Parathyroid adenoma (tissue), 2 donors: ENCODE data around the gene CTAG1A.
"Not testable (repeated sequence)": the region's sequence is repeated elsewhere in the genome, so short reads cannot be mapped to it uniquely, and the experiment has no call there.

ENCODE experiments used
- H2AFZ ChIP-seq: fragments of 300-600 bp; sonication (generic); one replicate; pipeline ENCODE4 v1.7.0; 2017; ENCODE audit warnings: antibody characterized with exemption, mild to moderate bottlenecking
- H3K27ac ChIP-seq: fragments of 300-600 bp; sonication (generic); one replicate; pipeline ENCODE4 v1.7.0; 2017
- H3K27me3 ChIP-seq: fragments of 300-600 bp; sonication (generic); one replicate; pipeline ENCODE4 v1.7.0; 2017; ENCODE audit warnings: low read length; ENCODE audit not compliant: control insufficient read depth, insufficient read depth
- H3K36me3 ChIP-seq: fragments of 300-600 bp; sonication (generic); one replicate; pipeline ENCODE4 v1.7.0; 2017; ENCODE audit warnings: low read length; ENCODE audit not compliant: control insufficient read depth, insufficient read depth
- H3K4me1 ChIP-seq: fragments of 300-600 bp; sonication (generic); one replicate; pipeline ENCODE4 v1.7.0; 2017; ENCODE audit warnings: control low read depth
- H3K4me2 ChIP-seq: fragments of 300-600 bp; sonication (generic); one replicate; pipeline ENCODE4 v1.7.0; 2017; ENCODE audit warnings: low read length
- H3K4me3 ChIP-seq: fragments of 300-600 bp; sonication (generic); one replicate; pipeline ENCODE4 v1.7.0; 2017; ENCODE audit warnings: low read depth, low read length
- H3K79me2 ChIP-seq: fragments of 300-600 bp; sonication (generic); one replicate; pipeline ENCODE4 v1.7.0; 2017; ENCODE audit warnings: control low read depth
- H3K9ac ChIP-seq: fragments of 300-600 bp; sonication (generic); one replicate; pipeline ENCODE4 v1.7.0; 2017; ENCODE audit warnings: mild to moderate bottlenecking
- H3K9me3 ChIP-seq: fragments of 300-600 bp; sonication (generic); one replicate; pipeline ENCODE4 v1.7.0; 2017; ENCODE audit warnings: low read length; ENCODE audit not compliant: control insufficient read depth
- CTCF ChIP-seq: fragments of 300-600 bp; sonication (generic); IDR thresholded peaks from one replicate; pipeline ENCODE4 v1.7.0; 2017; ENCODE audit warnings: antibody characterized with exemption, mild to moderate bottlenecking
- donor health status: primary hyperparathyroidism.

CTAG1A gene

GRCh38 chrX:154547245-154548027, 37.5 kb upstream of the CTAG1A start, which contains the start of gene IKBKG:
Gene IKBKG (plus strand): TSS chrX:154547620. CDS start chrX:154552003, 4,383 bp downstream.
- TF ChIP-seq CTCF, result no peak
- Histone ChIP-seq H3K27me3 (no peaks in the 10 kb centered on the region), H3K79me2 (peaks cover 18% of the 10 kb centered on the region), H2AFZ (peak within 1 kb of the TSS; percentile 79), H3K36me3 (no peaks in the 10 kb centered on the region), H3K9me3 (no peaks in the 10 kb centered on the region), H3K27ac (peak within 1 kb of the TSS; percentile 89), H3K4me2 (peak within 1 kb of the TSS; percentile 77), H3K4me1 (no peaks in the 10 kb centered on the region), H3K4me3 (peak within 1 kb of the TSS; percentile 89), H3K9ac (peak within 1 kb of the TSS; percentile 61)

GRCh38 chrX:154548028-154548316, 37.0 kb upstream of the CTAG1A start:
- Histone ChIP-seq H3K4me3 (peak overlapping the region; percentile 89), H3K9me3 (no peaks in the 10 kb centered on the region), H3K4me1 (no peaks in the 10 kb centered on the region), H3K27ac (peak overlapping the region; percentile 89), H3K79me2 (peaks cover 18% of the 10 kb centered on the region), H3K9ac (no peak overlapping the region), H3K27me3 (no peaks in the 10 kb centered on the region), H3K4me2 (peak overlapping the region; percentile 77), H2AFZ (peak overlapping the region; percentile 79), H3K36me3 (no peaks in the 10 kb centered on the region)
- no peak for TF ChIP-seq CTCF

GRCh38 chrX:154549766-154550165, 35.2 kb upstream of the CTAG1A start:
- Histone ChIP-seq H3K4me3 (no peak overlapping the region), H2AFZ (no peak overlapping the region), H3K9ac (no peak overlapping the region), H3K79me2 (peaks cover 25% of the 10 kb centered on the region), H3K4me2 (no peak overlapping the region), H3K27me3 (no peaks in the 10 kb centered on the region), H3K9me3 (no peaks in the 10 kb centered on the region), H3K27ac (no peak overlapping the region), H3K4me1 (no peaks in the 10 kb centered on the region), H3K36me3 (no peaks in the 10 kb centered on the region)
- TF ChIP-seq CTCF, result no peak

- not testable (repeated sequence) for H3K36me3 ChIP-seq, H3K4me1 ChIP-seq, H3K4me3 ChIP-seq, H3K27me3 ChIP-seq, H3K27ac ChIP-seq, H2AFZ ChIP-seq, H3K9ac ChIP-seq, H3K4me2 ChIP-seq, H3K9me3 ChIP-seq
- peaks cover 28% of the 10 kb centered on the region for H3K79me2 ChIP-seq
Measured at GRCh38 chrX:154552112-154552806, 32.7 kb upstream of the CTAG1A start.

GRCh38 chrX:154558060-154558690, 26.8 kb upstream of the CTAG1A start:
- H2AFZ ChIP-seq, H3K4me2 ChIP-seq: not testable (repeated sequence)

GRCh38 chrX:154558896-154559295, 26.0 kb upstream of the CTAG1A start:
- H3K9ac ChIP-seq, H3K79me2 ChIP-seq, H3K27me3 ChIP-seq, H3K4me3 ChIP-seq, H3K4me1 ChIP-seq, H2AFZ ChIP-seq, H3K27ac ChIP-seq, H3K9me3 ChIP-seq, H3K36me3 ChIP-seq, H3K4me2 ChIP-seq: not testable (repeated sequence)

More at GRCh38 chrX:154558060-154558690, 26.8 kb upstream of the CTAG1A start:
- not testable (repeated sequence) for H3K9ac ChIP-seq, H3K27me3 ChIP-seq, H3K9me3 ChIP-seq, H3K4me3 ChIP-seq, H3K4me1 ChIP-seq, H3K27ac ChIP-seq, H3K79me2 ChIP-seq, H3K36me3 ChIP-seq

GRCh38 chrX:154560326-154560725, 24.6 kb upstream of the CTAG1A start:
- H3K9ac ChIP-seq, H2AFZ ChIP-seq, H3K27me3 ChIP-seq, H3K4me1 ChIP-seq, H3K79me2 ChIP-seq, H3K27ac ChIP-seq, H3K4me2 ChIP-seq, H3K36me3 ChIP-seq, H3K4me3 ChIP-seq, H3K9me3 ChIP-seq: not testable (repeated sequence)

- not testable (repeated sequence) for H3K27ac ChIP-seq, H3K4me2 ChIP-seq, H2AFZ ChIP-seq, H3K27me3 ChIP-seq, H3K79me2 ChIP-seq, H3K4me3 ChIP-seq, H3K9me3 ChIP-seq, H3K4me1 ChIP-seq, H3K36me3 ChIP-seq, H3K9ac ChIP-seq
Measured at GRCh38 chrX:154562295-154562694, 22.6 kb upstream of the CTAG1A start.
